OCI-LY3 (cell line): ENCODE measurements around the gene LRPPRC.

Experiments used
- EZH2phosphoT487 ChIP-seq: fragments of 200-600 bp; shearing (Covaris generic); IDR thresholded peaks from 2 replicates; pipeline ENCODE4 v1.6.1; 2018; ENCODE audit warnings: antibody characterized with exemption, mixed run types, low read depth
- TF ChIP-seq, protein P1 (sequence below): fragments of 200-600, 300-600 bp; sonication (generic); IDR thresholded peaks from 2 replicates; pipeline ENCODE4 v1.5.1; 2014; ENCODE audit warnings: antibody characterized with exemption, low read length, low read depth

DNA sequence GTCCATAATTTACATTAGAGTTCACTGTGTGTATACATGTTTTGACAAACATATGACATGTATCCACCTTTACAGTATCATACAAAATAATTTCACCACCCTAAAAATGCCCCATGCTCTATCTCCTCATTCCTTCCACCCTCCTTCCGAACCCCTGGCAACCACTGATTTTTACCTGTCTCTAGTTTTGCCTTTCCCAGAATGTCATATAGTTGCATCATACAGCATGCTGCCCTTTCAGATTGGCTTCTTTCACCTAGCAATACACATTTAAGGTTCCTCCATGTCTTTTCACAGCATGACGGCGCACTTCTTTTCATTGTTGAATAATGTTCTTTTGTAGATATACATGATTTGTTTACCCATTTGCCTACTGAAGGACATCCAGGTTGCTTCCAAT, 10.4 kb downstream of the LRPPRC start:
- TF ChIP-seq, protein P1, sequence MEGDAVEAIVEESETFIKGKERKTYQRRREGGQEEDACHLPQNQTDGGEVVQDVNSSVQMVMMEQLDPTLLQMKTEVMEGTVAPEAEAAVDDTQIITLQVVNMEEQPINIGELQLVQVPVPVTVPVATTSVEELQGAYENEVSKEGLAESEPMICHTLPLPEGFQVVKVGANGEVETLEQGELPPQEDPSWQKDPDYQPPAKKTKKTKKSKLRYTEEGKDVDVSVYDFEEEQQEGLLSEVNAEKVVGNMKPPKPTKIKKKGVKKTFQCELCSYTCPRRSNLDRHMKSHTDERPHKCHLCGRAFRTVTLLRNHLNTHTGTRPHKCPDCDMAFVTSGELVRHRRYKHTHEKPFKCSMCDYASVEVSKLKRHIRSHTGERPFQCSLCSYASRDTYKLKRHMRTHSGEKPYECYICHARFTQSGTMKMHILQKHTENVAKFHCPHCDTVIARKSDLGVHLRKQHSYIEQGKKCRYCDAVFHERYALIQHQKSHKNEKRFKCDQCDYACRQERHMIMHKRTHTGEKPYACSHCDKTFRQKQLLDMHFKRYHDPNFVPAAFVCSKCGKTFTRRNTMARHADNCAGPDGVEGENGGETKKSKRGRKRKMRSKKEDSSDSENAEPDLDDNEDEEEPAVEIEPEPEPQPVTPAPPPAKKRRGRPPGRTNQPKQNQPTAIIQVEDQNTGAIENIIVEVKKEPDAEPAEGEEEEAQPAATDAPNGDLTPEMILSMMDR, result no peak
- no peak for TF ChIP-seq EZH2phosphoT487
